CD4-positive, alpha-beta T cell (primary cell): Measurements from ENCODE around the gene ADAMTS3. TPM values are rescaled to one million over a fixed set of nuclear protein-coding genes. Genes with fewer than 3 reads are reported as not detected.

Experiments
- ATAC-seq: fragments of 200-7000 bp; cut with Tn5 transposase; one replicate; pipeline ENCODE4 v1.10.0; 2022; ENCODE audit warnings: mild to moderate bottlenecking; ENCODE audit not compliant: poor library complexity
- CTCF ChIA-PET: fragments of 350-600 bp; sonication (Branson Sonifier 250); formaldehyde crosslinking; loops from one replicate; lab custom pipeline; 2021; ENCODE audit warnings: antibody characterized with exemption, inconsistent platforms; lab: Charles Lee
- POLR2A ChIA-PET: fragments of 350-600 bp; sonication (Branson Sonifier 250); formaldehyde crosslinking; loops from one replicate; lab custom pipeline; 2021; ENCODE audit warnings: antibody characterized with exemption, inconsistent platforms; lab: Charles Lee
- DNase-seq, 14 experiments: peaks; one replicate each; pipeline ENCODE4 v3.0.0-alpha.2; 2013 to 2020; ENCODE audit warnings: mixed read lengths in 2 of 14
- H3K27ac ChIP-seq, 2 donors: one replicate each; pipeline versions ENCODE4 v1.5.1 to v1.7.0; 2013; ENCODE audit warnings: low read length in 2 of 2, low read depth in 1 of 2, mild to moderate bottlenecking in 1 of 2
- H3K27me3 ChIP-seq, 2 experiments: 1 replicate in 1 of 2; 2 replicates in 1 of 2; pipeline versions ENCODE4 v1.6.1 to v1.7.0; 2013; ENCODE audit warnings: low read length in 2 of 2, control low read depth in 1 of 2, mild to moderate bottlenecking in 1 of 2, moderate library complexity in 1 of 2; ENCODE audit not compliant: insufficient read depth in 2 of 2, control insufficient read depth in 1 of 2
- H3K36me3 ChIP-seq: one replicate; pipeline ENCODE4 v1.6.1; 2013; ENCODE audit warnings: low read length, control low read depth; ENCODE audit not compliant: insufficient read depth
- H3K4me1 ChIP-seq: one replicate; pipeline ENCODE4 v1.6.1; 2013; ENCODE audit warnings: low read length, control low read depth; ENCODE audit not compliant: insufficient read depth
- H3K4me3 ChIP-seq: one replicate; pipeline ENCODE4 v1.5.1; 2013; ENCODE audit warnings: mild to moderate bottlenecking, low read length, moderate library complexity
- H3K9me3 ChIP-seq, 2 experiments: 1 replicate in 1 of 2; 2 replicates in 1 of 2; pipeline versions ENCODE4 v1.6.1 to v1.7.0; 2013; ENCODE audit warnings: low read length in 2 of 2, mild to moderate bottlenecking in 2 of 2, control low read depth in 1 of 2, moderate library complexity in 1 of 2; ENCODE audit not compliant: control insufficient read depth in 1 of 2, insufficient read depth in 1 of 2
- H3K27ac Mint-ChIP-seq: one replicate; pipeline ENCODE4 v1.8.0; 2020; ENCODE audit warnings: mixed read lengths
- H3K27me3 Mint-ChIP-seq: one replicate; pipeline ENCODE4 v1.8.0; 2021; ENCODE audit warnings: mixed read lengths
- H3K36me3 Mint-ChIP-seq: one replicate; pipeline ENCODE4 v1.8.0; 2021; ENCODE audit warnings: low read depth, mixed read lengths
- H3K4me1 Mint-ChIP-seq: one replicate; pipeline ENCODE4 v1.8.0; 2021; ENCODE audit warnings: low read depth, mixed read lengths
- H3K4me3 Mint-ChIP-seq: one replicate; pipeline ENCODE4 v1.8.0; 2020; ENCODE audit warnings: mild to moderate bottlenecking, mixed read lengths
- H3K9me3 Mint-ChIP-seq: one replicate; pipeline ENCODE4 v1.8.0; 2020; ENCODE audit warnings: mixed read lengths
- intact Hi-C, 2 experiments: fragments of 100-400 bp; cut with DNase I in 1 of 2; cut with micrococcal nuclease in 1 of 2; formaldehyde crosslinking; loops; one replicate each; pipeline versions ENCODE4 v1.15.1 to v1.9.0; 2023 to 2025; cut with DNase I, micrococcal nuclease
- total RNA-seq, 174 experiments: library from RNA in 2 of 174; stranded (reverse) in 2 of 174; gene quantifications; one replicate each; pipeline ENCODE4 v1.2.3 and lab custom pipeline; 2021 to 2026
- TF ChIP-seq, protein P1 (sequence below): fragments of 200-600 bp; IDR thresholded peaks from one replicate; pipeline ENCODE4 v1.8.0; 2022; ENCODE audit warnings: antibody characterized with exemption, mild to moderate bottlenecking

The ADAMTS3 gene
- total RNA-seq, 2 experiments from 2014 or later: not detected

DNA sequence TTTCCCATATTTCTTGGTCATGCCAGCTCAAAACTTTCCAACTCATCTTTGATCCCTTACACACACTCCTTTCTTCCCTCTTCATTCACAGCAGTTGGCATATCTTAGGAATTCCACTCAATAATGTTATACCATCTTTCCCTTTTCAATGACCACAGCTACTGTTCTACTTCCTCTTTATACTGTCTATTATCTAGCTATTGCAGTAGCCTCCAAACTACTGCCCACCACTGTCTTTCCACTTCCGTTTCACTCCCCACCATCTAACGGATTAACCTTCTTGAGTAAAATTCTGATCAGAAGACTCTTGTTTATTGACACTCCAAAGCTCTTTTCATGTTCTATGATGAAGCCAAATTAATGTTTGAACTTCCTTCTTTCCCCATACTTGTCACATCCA is 55.8 kb downstream of the ADAMTS3 start:
- no peaks in the 10 kb centered on the region for H3K27me3 Mint-ChIP-seq
- H3K9me3 Mint-ChIP-seq: no peaks in the 10 kb centered on the region
- no peaks in the 10 kb centered on the region for H3K27me3 ChIP-seq
- DNase-seq (no peak), ATAC-seq (no peak)
- POLR2A ChIA-PET: no interaction called here
- H3K4me3 ChIP-seq: no peak overlapping the region
- H3K9me3 ChIP-seq: no peaks in the 10 kb centered on the region
- intact Hi-C loops: no loop called here
- no peaks in the 10 kb centered on the region for H3K4me1 ChIP-seq
- TF ChIP-seq, protein P1, sequence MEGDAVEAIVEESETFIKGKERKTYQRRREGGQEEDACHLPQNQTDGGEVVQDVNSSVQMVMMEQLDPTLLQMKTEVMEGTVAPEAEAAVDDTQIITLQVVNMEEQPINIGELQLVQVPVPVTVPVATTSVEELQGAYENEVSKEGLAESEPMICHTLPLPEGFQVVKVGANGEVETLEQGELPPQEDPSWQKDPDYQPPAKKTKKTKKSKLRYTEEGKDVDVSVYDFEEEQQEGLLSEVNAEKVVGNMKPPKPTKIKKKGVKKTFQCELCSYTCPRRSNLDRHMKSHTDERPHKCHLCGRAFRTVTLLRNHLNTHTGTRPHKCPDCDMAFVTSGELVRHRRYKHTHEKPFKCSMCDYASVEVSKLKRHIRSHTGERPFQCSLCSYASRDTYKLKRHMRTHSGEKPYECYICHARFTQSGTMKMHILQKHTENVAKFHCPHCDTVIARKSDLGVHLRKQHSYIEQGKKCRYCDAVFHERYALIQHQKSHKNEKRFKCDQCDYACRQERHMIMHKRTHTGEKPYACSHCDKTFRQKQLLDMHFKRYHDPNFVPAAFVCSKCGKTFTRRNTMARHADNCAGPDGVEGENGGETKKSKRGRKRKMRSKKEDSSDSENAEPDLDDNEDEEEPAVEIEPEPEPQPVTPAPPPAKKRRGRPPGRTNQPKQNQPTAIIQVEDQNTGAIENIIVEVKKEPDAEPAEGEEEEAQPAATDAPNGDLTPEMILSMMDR: no peak
- no peak overlapping the region for H3K4me3 Mint-ChIP-seq
- CTCF ChIA-PET: no interaction called here
- H3K27ac Mint-ChIP-seq: no peak overlapping the region
- no peak overlapping the region for H3K27ac ChIP-seq
- no peaks in the 10 kb centered on the region for H3K4me1 Mint-ChIP-seq
- no peaks in the 10 kb centered on the region for H3K36me3 ChIP-seq
- no peaks in the 10 kb centered on the region for H3K36me3 Mint-ChIP-seq

GRCh38 chr4:72507860-72508419 is 61.1 kb downstream of the ADAMTS3 start:
- TF ChIP-seq, protein P1: no peak
- POLR2A ChIA-PET: no interaction called here
- CTCF ChIA-PET: no interaction called here
- Mint-ChIP-seq H3K4me1 (no peaks in the 10 kb centered on the region), H3K27ac (no peak overlapping the region), H3K27me3 (peaks cover 14% of the 10 kb centered on the region), H3K4me3 (no peak overlapping the region), H3K9me3 (no peaks in the 10 kb centered on the region), H3K36me3 (no peaks in the 10 kb centered on the region)
- Histone ChIP-seq H3K36me3 (no peaks in the 10 kb centered on the region), H3K27me3 (no peaks in the 10 kb centered on the region), H3K4me1 (no peaks in the 10 kb centered on the region), H3K9me3 (no peaks in the 10 kb centered on the region), H3K27ac (no peak overlapping the region), H3K4me3 (no peak overlapping the region)
- ATAC-seq (no peak), DNase-seq (no peak)
- intact Hi-C loops: no loop called here

DNA sequence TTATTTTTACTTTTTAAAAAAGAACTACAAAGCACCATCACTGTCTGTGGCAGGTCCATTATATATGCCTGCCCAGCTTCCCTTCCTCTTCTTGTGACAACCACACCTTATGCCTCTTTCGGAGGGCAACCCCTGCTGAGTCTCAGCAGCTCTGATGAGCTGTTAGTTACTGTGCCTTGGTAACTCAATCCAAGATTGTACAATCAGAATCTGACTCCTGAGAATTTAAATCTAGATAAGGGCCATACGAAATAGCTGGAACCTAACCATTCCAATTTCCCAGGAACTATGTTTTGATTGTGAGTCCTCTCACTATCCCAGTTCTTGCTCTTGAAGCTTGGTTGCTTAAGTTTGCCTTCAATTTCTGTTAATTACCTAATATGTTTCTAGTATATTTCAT is 61.9 kb downstream of the ADAMTS3 start:
- ATAC-seq (no peak), DNase-seq (no peak)
- TF ChIP-seq, protein P1: no peak
- CTCF ChIA-PET: no interaction called here
- Mint-ChIP-seq H3K36me3 (no peaks in the 10 kb centered on the region), H3K9me3 (no peaks in the 10 kb centered on the region), H3K4me3 (no peak overlapping the region), H3K27ac (no peak overlapping the region), H3K27me3 (peaks cover 14% of the 10 kb centered on the region), H3K4me1 (no peaks in the 10 kb centered on the region)
- no peak overlapping the region for H3K4me3 ChIP-seq
- no peak overlapping the region for H3K27ac ChIP-seq
- H3K4me1 ChIP-seq: no peaks in the 10 kb centered on the region
- POLR2A ChIA-PET: no interaction called here
- no peaks in the 10 kb centered on the region for H3K36me3 ChIP-seq
- no peaks in the 10 kb centered on the region for H3K27me3 ChIP-seq
- intact Hi-C loops: no loop called here
- no peaks in the 10 kb centered on the region for H3K9me3 ChIP-seq
